HG03103 (cell line): ENCODE data around the gene PDGFA.

Experiments used
- ATAC-seq: cut with Tn5 transposase; IDR thresholded peaks from one replicate; pipeline ENCODE4 v1.9.1; 2021; ENCODE audit warnings: low read depth; ENCODE audit not compliant: unreplicated experiment

Gene PDGFA

GRCh38 chr7:494259-494687 is 25.4 kb downstream of the PDGFA start:
- no peak for ATAC-seq

- no peak for ATAC-seq
Observed at GRCh38 chr7:493661-494251, 25.9 kb downstream of the PDGFA start.

- no peak for ATAC-seq
Observed at GRCh38 chr7:492714-493065, 27.0 kb downstream of the PDGFA start.

GRCh38 chr7:491958-492713 is 27.5 kb downstream of the PDGFA start:
- no peak for ATAC-seq

GRCh38 chr7:491292-491957 is 28.2 kb downstream of the PDGFA start:
- no peak for ATAC-seq

- no peak for ATAC-seq
Observed at GRCh38 chr7:490461-491291, 29.0 kb downstream of the PDGFA start.

GRCh38 chr7:489876-490275 is 29.8 kb downstream of the PDGFA start:
- ATAC-seq = no peak

- no peak for ATAC-seq
Observed at GRCh38 chr7:486216-486743, 33.4 kb downstream of the PDGFA start.

GRCh38 chr7:485188-486081 is 34.2 kb downstream of the PDGFA start:
- no peak for ATAC-seq

- ATAC-seq = no peak
Observed at GRCh38 chr7:484356-485101, 35.1 kb downstream of the PDGFA start.

- no peak for ATAC-seq
Observed at GRCh38 chr7:483656-484355, 35.8 kb downstream of the PDGFA start.

- no peak for ATAC-seq
Observed at GRCh38 chr7:482521-483083, 37.0 kb downstream of the PDGFA start.

- no peak for ATAC-seq
Observed at GRCh38 chr7:481219-481930, 38.3 kb downstream of the PDGFA start.

GRCh38 chr7:480531-481218 is 39.0 kb downstream of the PDGFA start:
- no peak for ATAC-seq

- no peak for ATAC-seq
Observed at GRCh38 chr7:479948-480499, 39.6 kb downstream of the PDGFA start.

- ATAC-seq = no peak
Observed at GRCh38 chr7:479115-479947, 40.3 kb downstream of the PDGFA start.
